ENCODE measurements around the gene TEPSIN. TPM values are rescaled to one million over a fixed set of nuclear protein-coding genes. Genes with fewer than 3 reads are reported as not detected.

The TEPSIN gene
- total and polyA plus RNA-seq, 2 of the 8 experiments (the other 6 are each of a cell fraction or from before 2014, with no cell fraction given): 22.9 to 28.0 TPM

GRCh38 chr17:81251094-81251708 lies 12.3 kb upstream of the TEPSIN start (continued):
- TF ChIP-seq CHD7 (IDR thresholded peaks at IDR 0.05; ENCODE audit: insufficient replicate concordance, low read length) (no peak), RAD21 (IDR thresholded peaks at IDR 0.05 in 1 of 2, conservative IDR thresholded peaks at IDR 0.05 in 1 of 2; ENCODE audit: low read depth in 2 of 2, low read length in 2 of 2) (no peak), TEAD4 (IDR thresholded peaks at IDR 0.05; ENCODE audit: low read depth, low read length) (no peak), SIX5 (IDR thresholded peaks at IDR 0.05; ENCODE audit: low read depth, low read length) (no peak), POU5F1 (IDR thresholded peaks at IDR 0.05; ENCODE audit: low read depth, low read length) (no peak), ATF2 (IDR thresholded peaks at IDR 0.05; ENCODE audit: low read length) (no peak), RNF2 (IDR thresholded peaks at IDR 0.05; ENCODE audit: borderline replicate concordance, low read depth, low read length, missing control alignments, poor library complexity, severe bottlenecking) (no peak), RBBP5 (IDR thresholded peaks at IDR 0.05; ENCODE audit: borderline replicate concordance, low read depth, low read length) (no peak)

Measured in H1 (cell line).